HFFc6 (cell line): ENCODE measurements around the gene ENTPD6. TPM values are rescaled to one million over a fixed set of nuclear protein-coding genes. Genes with fewer than 3 reads are reported as not detected.

ENCODE experiments used
- DNase-seq: peaks from one replicate; pipeline ENCODE4 v3.0.0-alpha.2; 2018
- H3K27ac Mint-ChIP-seq: 2 replicates; pipeline ENCODE4 v1.8.0; 2020; ENCODE audit warnings: mild to moderate bottlenecking, mixed read lengths
- H3K27me3 Mint-ChIP-seq: 2 replicates; pipeline ENCODE4 v1.8.0; 2021; ENCODE audit warnings: mild to moderate bottlenecking, moderate library complexity, mixed read lengths; ENCODE audit not compliant: insufficient read depth
- H3K36me3 Mint-ChIP-seq: 2 replicates; pipeline ENCODE4 v1.8.0; 2021; ENCODE audit warnings: low read depth, mixed read lengths
- H3K4me1 Mint-ChIP-seq: 2 replicates; pipeline ENCODE4 v1.8.0; 2020; ENCODE audit warnings: low read depth, mixed read lengths
- H3K4me3 Mint-ChIP-seq: 2 replicates; pipeline ENCODE4 v1.8.0; 2020; ENCODE audit warnings: mild to moderate bottlenecking, moderate library complexity, mixed read lengths
- H3K9me3 Mint-ChIP-seq: 2 replicates; pipeline ENCODE4 v1.8.0; 2020; ENCODE audit warnings: mild to moderate bottlenecking, mixed read lengths
- CTCF ChIP-seq: fragments of 200-600 bp; sonication (generic); IDR thresholded peaks from 2 replicates; pipeline ENCODE4 v1.5.0; 2021; ENCODE audit warnings: antibody characterized with exemption, mild to moderate bottlenecking
- total RNA-seq, 6 experiments: library from RNA; stranded (reverse); fragmentation: NEBNext Ultra II Directional; extraction: Animal tissue kit (Norgen Biotek cat#: 25700); gene quantifications; 2 replicates in 1 of 6; 3 replicates in 5 of 6; pipeline ENCODE4 v1.2.3, GENCODE V29; 2021

The ENTPD6 gene
- total RNA-seq, 6 experiments from 2014 or later: 46.2 to 53.2 (median 51.6) TPM

GRCh38 chr20:25211273-25211672 is 15.8 kb downstream of the ENTPD6 start:
- no peak for TF ChIP-seq CTCF
- no peak for DNase-seq
- Mint-ChIP-seq H3K4me1 (no peaks in the 10 kb centered on the region), H3K36me3 (no peaks in the 10 kb centered on the region), H3K27me3 (no peaks in the 10 kb centered on the region), H3K4me3 (no peak overlapping the region), H3K27ac (no peak overlapping the region), H3K9me3 (no peaks in the 10 kb centered on the region)

GRCh38 chr20:25212242-25212641 is 16.7 kb downstream of the ENTPD6 start:
- DNase-seq: no peak
- no peak overlapping the region for H3K4me3 Mint-ChIP-seq
- no peak for TF ChIP-seq CTCF
- H3K27me3 Mint-ChIP-seq: no peaks in the 10 kb centered on the region
- H3K36me3 Mint-ChIP-seq: no peaks in the 10 kb centered on the region
- no peak overlapping the region for H3K27ac Mint-ChIP-seq
- no peaks in the 10 kb centered on the region for H3K9me3 Mint-ChIP-seq
- no peaks in the 10 kb centered on the region for H3K4me1 Mint-ChIP-seq

- Mint-ChIP-seq H3K9me3 (no peaks in the 10 kb centered on the region), H3K4me3 (no peak overlapping the region), H3K27ac (no peak overlapping the region), H3K27me3 (no peaks in the 10 kb centered on the region), H3K4me1 (no peaks in the 10 kb centered on the region), H3K36me3 (no peaks in the 10 kb centered on the region)
- DNase-seq: no peak
- TF ChIP-seq CTCF: no peak
Measured at GRCh38 chr20:25213566-25214425, 18.3 kb downstream of the ENTPD6 start.

- TF ChIP-seq CTCF: no peak
- Mint-ChIP-seq H3K9me3 (no peaks in the 10 kb centered on the region), H3K36me3 (no peaks in the 10 kb centered on the region), H3K27me3 (no peaks in the 10 kb centered on the region), H3K4me3 (no peak overlapping the region), H3K4me1 (no peaks in the 10 kb centered on the region), H3K27ac (no peak overlapping the region)
- DNase-seq: no peak
Measured at GRCh38 chr20:25214426-25214790, 18.9 kb downstream of the ENTPD6 start.

- no peaks in the 10 kb centered on the region for H3K4me1 Mint-ChIP-seq
- no peak overlapping the region for H3K27ac Mint-ChIP-seq
- TF ChIP-seq CTCF: no peak
- H3K27me3 Mint-ChIP-seq: no peaks in the 10 kb centered on the region
- no peak for DNase-seq
- no peaks in the 10 kb centered on the region for H3K9me3 Mint-ChIP-seq
- H3K4me3 Mint-ChIP-seq: no peak overlapping the region
- H3K36me3 Mint-ChIP-seq: no peaks in the 10 kb centered on the region
Measured at GRCh38 chr20:25214819-25215218, 19.3 kb downstream of the ENTPD6 start.
